OCI-LY1 (cell line): ENCODE measurements around the gene AMER2.

Experiments
- H2AFZ ChIP-seq: fragments of 200-600 bp; sonication (generic), shearing (Covaris generic); 2 replicates; pipeline ENCODE4 v1.6.0; 2014; ENCODE audit warnings: antibody characterized with exemption, mild to moderate bottlenecking, low read length
- H3F3A ChIP-seq: fragments of 200-600 bp; sonication (generic), shearing (Covaris generic); 2 replicates; pipeline ENCODE4 v1.6.0; 2014; ENCODE audit warnings: mild to moderate bottlenecking, antibody characterized with exemption, low read length, moderate library complexity; ENCODE audit not compliant: insufficient read depth
- H3K27ac ChIP-seq: fragments of 200-600 bp; sonication (generic); 2 replicates; pipeline ENCODE4 v1.5.1; 2014; ENCODE audit warnings: low read length, mixed run types, mild to moderate bottlenecking, low read depth; ENCODE audit not compliant: poor library complexity, severe bottlenecking
- H3K27me3 ChIP-seq: fragments of 200-600 bp; sonication (generic); 2 replicates; pipeline ENCODE4 v1.6.0; 2014; ENCODE audit warnings: antibody characterized with exemption, mild to moderate bottlenecking, low read length, moderate library complexity; ENCODE audit not compliant: insufficient read depth
- H3K36me3 ChIP-seq: fragments of 200-600 bp; sonication (generic); 2 replicates; pipeline ENCODE4 v1.6.1; 2014; ENCODE audit warnings: mild to moderate bottlenecking, antibody characterized with exemption, low read length, moderate library complexity, mixed read lengths; ENCODE audit not compliant: insufficient read depth
- H3K4me1 ChIP-seq: fragments of 200-600 bp; sonication (generic); 2 replicates; pipeline ENCODE4 v1.5.1; 2014; ENCODE audit warnings: mild to moderate bottlenecking, low read length, moderate library complexity; ENCODE audit not compliant: insufficient read depth, severe bottlenecking
- H3K4me2 ChIP-seq: fragments of 200-600 bp; sonication (generic), shearing (Covaris generic); 2 replicates; pipeline ENCODE4 v1.6.1; 2014; ENCODE audit warnings: low read length
- H3K4me3 ChIP-seq: fragments of 200-600 bp; sonication (generic); 2 replicates; pipeline ENCODE4 v1.5.1; 2014; ENCODE audit warnings: low read length, low read depth, mild to moderate bottlenecking, mixed read lengths; ENCODE audit not compliant: poor library complexity, severe bottlenecking
- H3K79me2 ChIP-seq: fragments of 200-600 bp; shearing (Covaris generic); 2 replicates; pipeline ENCODE4 v1.6.1; 2016; ENCODE audit warnings: mixed run types, low read length, mixed read lengths; ENCODE audit not compliant: insufficient read depth
- H3K9ac ChIP-seq: fragments of 200-600 bp; sonication (generic), shearing (Covaris generic); 2 replicates; pipeline ENCODE4 v1.6.1; 2014; ENCODE audit warnings: mild to moderate bottlenecking, low read length, mixed read lengths
- H3K9me2 ChIP-seq: fragments of 200-600 bp; sonication (generic), shearing (Covaris generic); 2 replicates; pipeline ENCODE4 v1.6.1; 2014; ENCODE audit warnings: low read depth, mild to moderate bottlenecking, low read length, mixed read lengths
- H3K9me3 ChIP-seq: fragments of 200-600 bp; shearing (Covaris generic); 2 replicates; pipeline ENCODE4 v1.6.1; 2014; ENCODE audit warnings: low read length, mixed read lengths
- H4K20me1 ChIP-seq: fragments of 200-600 bp; sonication (generic), shearing (Covaris generic); 2 replicates; pipeline ENCODE4 v1.6.0; 2016; ENCODE audit warnings: mild to moderate bottlenecking, low read length; ENCODE audit not compliant: insufficient read depth
- EZH2 ChIP-seq: fragments of 200-600 bp; sonication (generic), shearing (Covaris generic); IDR thresholded peaks from 2 replicates; pipeline ENCODE4 v1.8.0; 2017; ENCODE audit warnings: borderline replicate concordance, mixed run types, mild to moderate bottlenecking, antibody characterized with exemption, low read length, moderate library complexity, mixed read lengths
- TF ChIP-seq, protein P1 (sequence below): fragments of 200-600 bp; sonication (generic), shearing (Covaris generic); IDR thresholded peaks from 2 replicates; pipeline ENCODE4 v1.5.1; 2017; ENCODE audit warnings: mild to moderate bottlenecking, antibody characterized with exemption, low read length, moderate library complexity, mixed read lengths

AMER2 gene

DNA sequence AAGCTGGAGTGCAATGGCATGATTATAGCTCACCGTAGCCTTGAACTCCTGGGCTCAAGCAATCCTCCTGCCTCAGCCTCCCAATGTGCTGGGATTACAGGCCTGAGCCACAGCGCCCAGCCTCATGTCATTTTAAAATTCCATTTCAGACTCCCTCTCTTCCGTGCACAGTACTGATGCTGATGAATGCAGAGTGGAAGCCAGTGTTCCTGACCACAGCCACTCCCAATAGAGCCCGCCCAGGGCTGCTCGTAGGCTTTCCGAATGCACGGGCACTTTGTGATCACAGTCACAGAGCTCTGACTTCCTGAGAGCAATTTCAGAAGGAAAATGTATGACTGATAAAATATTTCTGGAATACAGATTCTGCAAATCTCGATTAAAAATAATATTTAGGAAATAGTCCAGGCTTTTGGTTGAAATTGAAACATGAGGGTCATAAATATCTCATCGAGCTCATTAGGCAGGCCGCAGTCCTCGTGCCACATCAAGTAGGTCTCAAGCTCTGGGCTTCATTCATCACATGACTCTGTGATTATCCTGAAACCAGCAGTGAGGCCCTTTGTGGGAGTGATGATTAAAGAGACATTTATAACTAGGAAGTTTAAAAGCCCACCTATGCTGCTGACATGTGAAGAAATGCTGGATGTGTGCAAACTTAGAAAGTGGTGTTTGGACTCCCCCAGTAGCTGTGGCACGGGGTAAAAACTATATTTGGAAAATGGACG is 38.9 kb upstream of the AMER2 start:
- no peaks in the 10 kb centered on the region for H3K27me3 ChIP-seq
- H3K36me3 ChIP-seq, result no peaks in the 10 kb centered on the region
- no peak overlapping the region for H2AFZ ChIP-seq
- H3K9ac ChIP-seq, result no peak overlapping the region
- H3K4me1 ChIP-seq, result no peaks in the 10 kb centered on the region
- no peak overlapping the region for H3K4me2 ChIP-seq
- H3K27ac ChIP-seq, result no peak overlapping the region
- H3K9me2 ChIP-seq, result no peaks in the 10 kb centered on the region
- H3K4me3 ChIP-seq, result no peak overlapping the region
- H3K79me2 ChIP-seq, result no peaks in the 10 kb centered on the region
- no peaks in the 10 kb centered on the region for H4K20me1 ChIP-seq
- no peaks in the 10 kb centered on the region for H3F3A ChIP-seq
- no peaks in the 10 kb centered on the region for H3K9me3 ChIP-seq
- TF ChIP-seq EZH2, result no peak
- TF ChIP-seq, protein P1, sequence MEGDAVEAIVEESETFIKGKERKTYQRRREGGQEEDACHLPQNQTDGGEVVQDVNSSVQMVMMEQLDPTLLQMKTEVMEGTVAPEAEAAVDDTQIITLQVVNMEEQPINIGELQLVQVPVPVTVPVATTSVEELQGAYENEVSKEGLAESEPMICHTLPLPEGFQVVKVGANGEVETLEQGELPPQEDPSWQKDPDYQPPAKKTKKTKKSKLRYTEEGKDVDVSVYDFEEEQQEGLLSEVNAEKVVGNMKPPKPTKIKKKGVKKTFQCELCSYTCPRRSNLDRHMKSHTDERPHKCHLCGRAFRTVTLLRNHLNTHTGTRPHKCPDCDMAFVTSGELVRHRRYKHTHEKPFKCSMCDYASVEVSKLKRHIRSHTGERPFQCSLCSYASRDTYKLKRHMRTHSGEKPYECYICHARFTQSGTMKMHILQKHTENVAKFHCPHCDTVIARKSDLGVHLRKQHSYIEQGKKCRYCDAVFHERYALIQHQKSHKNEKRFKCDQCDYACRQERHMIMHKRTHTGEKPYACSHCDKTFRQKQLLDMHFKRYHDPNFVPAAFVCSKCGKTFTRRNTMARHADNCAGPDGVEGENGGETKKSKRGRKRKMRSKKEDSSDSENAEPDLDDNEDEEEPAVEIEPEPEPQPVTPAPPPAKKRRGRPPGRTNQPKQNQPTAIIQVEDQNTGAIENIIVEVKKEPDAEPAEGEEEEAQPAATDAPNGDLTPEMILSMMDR, result no peak

DNA sequence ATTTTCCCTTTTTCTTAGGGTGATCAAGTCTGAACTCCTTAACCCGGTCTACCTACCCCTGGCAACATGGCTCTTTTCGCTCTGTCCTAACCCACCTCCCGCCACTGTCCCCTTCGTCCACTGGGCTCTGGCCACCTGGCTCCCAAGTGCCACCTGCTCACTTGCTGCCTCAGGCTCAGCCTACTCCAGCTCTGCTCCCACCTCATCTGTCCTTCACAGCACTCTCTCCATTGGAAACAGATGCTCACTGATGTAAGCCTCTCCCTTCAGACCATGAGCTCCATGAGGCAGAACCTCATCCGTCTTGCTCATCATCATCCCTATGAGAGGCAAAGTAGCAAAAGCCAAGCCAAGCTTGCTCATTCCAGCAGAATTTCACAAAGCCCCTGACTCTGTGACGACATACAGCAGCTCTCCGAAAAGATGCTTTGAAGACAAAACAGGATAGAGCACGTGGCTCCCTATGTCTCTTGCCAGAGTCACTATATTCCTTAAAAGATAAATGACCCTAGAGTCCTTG is 35.3 kb upstream of the AMER2 start:
- Histone ChIP-seq H3K4me3 (no peak overlapping the region), H3K9ac (no peak overlapping the region), H3K79me2 (no peaks in the 10 kb centered on the region), H3F3A (no peaks in the 10 kb centered on the region), H3K9me3 (no peaks in the 10 kb centered on the region), H3K36me3 (no peaks in the 10 kb centered on the region), H3K4me2 (no peak overlapping the region), H3K27ac (no peak overlapping the region), H4K20me1 (no peaks in the 10 kb centered on the region), H2AFZ (no peak overlapping the region), H3K9me2 (no peaks in the 10 kb centered on the region), H3K4me1 (no peaks in the 10 kb centered on the region), H3K27me3 (no peaks in the 10 kb centered on the region)
- TF ChIP-seq, protein P1, result no peak
- no peak for TF ChIP-seq EZH2

DNA sequence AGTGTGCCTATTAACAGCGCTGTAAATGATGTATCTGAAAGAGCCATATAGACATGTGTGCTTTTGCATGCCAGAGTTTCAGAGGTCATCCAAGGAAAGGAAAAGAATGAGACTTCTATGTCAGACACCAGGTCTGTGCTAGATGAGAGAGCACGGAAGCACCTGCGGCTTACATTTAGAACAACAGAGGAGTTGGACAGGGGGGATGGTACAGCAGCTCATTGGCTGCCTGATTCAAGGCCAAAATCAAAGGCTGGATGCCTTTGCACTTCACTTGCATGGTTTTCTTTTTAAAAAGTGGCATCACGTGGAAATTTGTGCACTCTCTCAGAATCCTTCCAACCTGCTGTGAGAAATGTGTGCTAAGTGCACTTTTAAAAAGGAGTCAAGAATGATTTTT is 32.8 kb upstream of the AMER2 start:
- Histone ChIP-seq H4K20me1 (no peaks in the 10 kb centered on the region), H3K4me2 (no peak overlapping the region), H3K4me1 (no peaks in the 10 kb centered on the region), H3K4me3 (no peak overlapping the region), H3K27ac (no peak overlapping the region), H3K9ac (no peak overlapping the region), H3F3A (no peaks in the 10 kb centered on the region), H3K9me2 (no peaks in the 10 kb centered on the region), H3K27me3 (no peaks in the 10 kb centered on the region), H3K9me3 (no peaks in the 10 kb centered on the region), H3K36me3 (no peaks in the 10 kb centered on the region), H2AFZ (no peak overlapping the region), H3K79me2 (no peaks in the 10 kb centered on the region)
- TF ChIP-seq EZH2, result no peak
- TF ChIP-seq, protein P1, result no peak
